ENCODE measurements around the gene SPON1. TPM values are rescaled to one million over a fixed set of nuclear protein-coding genes. Genes with fewer than 3 reads are reported as not detected.

Gene SPON1
- total RNA-seq, 3 donors from 2014 or later: 0.82 to 1.1 (median 0.87) TPM

GRCh38 chr11:14308897-14309387 lies 346.4 kb downstream of the SPON1 start:
- DNase-seq (no peak), ATAC-seq (peak; percentile 42 to 44)
- no peak overlapping the region for H3K4me3 Mint-ChIP-seq
- H3K27me3 Mint-ChIP-seq (ENCODE audit: low read depth): no peaks in the 10 kb centered on the region
- peaks cover 34% of the 10 kb centered on the region for H3K4me1 Mint-ChIP-seq (ENCODE audit: low read depth)
- H3K36me3 Mint-ChIP-seq (ENCODE audit: insufficient read depth): no peaks in the 10 kb centered on the region
- H3K9me3 Mint-ChIP-seq: no peaks in the 10 kb centered on the region

- Mint-ChIP-seq H3K4me3 (no peak overlapping the region), H3K36me3 (ENCODE audit: insufficient read depth) (no peaks in the 10 kb centered on the region), H3K4me1 (ENCODE audit: low read depth) (peaks cover 35% of the 10 kb centered on the region), H3K9me3 (no peaks in the 10 kb centered on the region), H3K27me3 (ENCODE audit: low read depth) (no peaks in the 10 kb centered on the region)
- ATAC-seq (no peak), DNase-seq (no peak)
These were observed 347.1 kb downstream of the SPON1 start for GRCh38 chr11:14309425-14310192.

GRCh38 chr11:14310679-14311078 lies 348.2 kb downstream of the SPON1 start:
- no peak for ATAC-seq
- Mint-ChIP-seq H3K27me3 (ENCODE audit: low read depth) (no peaks in the 10 kb centered on the region), H3K9me3 (no peaks in the 10 kb centered on the region), H3K4me3 (no peak overlapping the region), H3K36me3 (ENCODE audit: insufficient read depth) (no peaks in the 10 kb centered on the region), H3K4me1 (ENCODE audit: low read depth) (peaks cover 41% of the 10 kb centered on the region)
- DNase-seq: no peak

GRCh38 chr11:14312736-14313438 lies 350.4 kb downstream of the SPON1 start:
- no peaks in the 10 kb centered on the region for H3K9me3 Mint-ChIP-seq
- ATAC-seq (peak; percentile 47 to 61), DNase-seq (no peak)
- H3K4me3 Mint-ChIP-seq: no peak overlapping the region
- no peaks in the 10 kb centered on the region for H3K27me3 Mint-ChIP-seq (ENCODE audit: low read depth)
- H3K36me3 Mint-ChIP-seq (ENCODE audit: insufficient read depth): no peaks in the 10 kb centered on the region
- peaks cover 37% of the 10 kb centered on the region for H3K4me1 Mint-ChIP-seq (ENCODE audit: low read depth)

- no peak for DNase-seq
- Mint-ChIP-seq H3K36me3 (ENCODE audit: insufficient read depth) (no peaks in the 10 kb centered on the region), H3K4me3 (no peak overlapping the region), H3K4me1 (ENCODE audit: low read depth) (peaks cover 40% of the 10 kb centered on the region), H3K9me3 (no peaks in the 10 kb centered on the region), H3K27me3 (ENCODE audit: low read depth) (no peaks in the 10 kb centered on the region)
- ATAC-seq: peak in 1 of 2 donors; percentile 38
These were observed 351.6 kb downstream of the SPON1 start for GRCh38 chr11:14314127-14314526.

GRCh38 chr11:14315130-14315529 lies 352.6 kb downstream of the SPON1 start:
- H3K4me1 Mint-ChIP-seq (ENCODE audit: low read depth): peaks cover 47% of the 10 kb centered on the region

More at GRCh38 chr11:14315130-14315529, 352.6 kb downstream of the SPON1 start:
- H3K4me3 Mint-ChIP-seq: no peak overlapping the region
- H3K9me3 Mint-ChIP-seq: no peaks in the 10 kb centered on the region
- no peak for ATAC-seq
- DNase-seq: no peak
- no peaks in the 10 kb centered on the region for H3K36me3 Mint-ChIP-seq (ENCODE audit: insufficient read depth)
- H3K27me3 Mint-ChIP-seq (ENCODE audit: low read depth): no peaks in the 10 kb centered on the region
